NCI-H1417 treated with DMSO at 0.1 percent for 48 hours (cell line): ENCODE measurements around the gene SORCS2.

Source experiments
- DNase-seq: peaks from one replicate; lab custom pipeline; 2025; lab: John Stamatoyannopoulos, UW

SORCS2 gene

GRCh38 chr4:7668271-7668670 lies 475.9 kb downstream of the SORCS2 start:
- no peak for DNase-seq

GRCh38 chr4:7668826-7669225 lies 476.5 kb downstream of the SORCS2 start:
- DNase-seq, result no peak

GRCh38 chr4:7672601-7673000 lies 480.3 kb downstream of the SORCS2 start:
- no peak for DNase-seq

- DNase-seq, result no peak
Observed at GRCh38 chr4:7673121-7673520, 480.8 kb downstream of the SORCS2 start.

- DNase-seq, result no peak
Observed at GRCh38 chr4:7674706-7675105, 482.4 kb downstream of the SORCS2 start.

- DNase-seq, result no peak
Observed at GRCh38 chr4:7675136-7675535, 482.8 kb downstream of the SORCS2 start.

GRCh38 chr4:7675612-7676320 lies 483.4 kb downstream of the SORCS2 start:
- no peak for DNase-seq

- DNase-seq, result no peak
Observed at GRCh38 chr4:7676398-7676922, 484.1 kb downstream of the SORCS2 start.

- no peak for DNase-seq
Observed at GRCh38 chr4:7677086-7677485, 484.7 kb downstream of the SORCS2 start.

GRCh38 chr4:7677799-7678301 lies 485.5 kb downstream of the SORCS2 start:
- DNase-seq, result no peak

GRCh38 chr4:7678318-7678852 lies 486.0 kb downstream of the SORCS2 start:
- no peak for DNase-seq

- DNase-seq, result no peak
Observed at GRCh38 chr4:7679406-7680040, 487.2 kb downstream of the SORCS2 start.

- DNase-seq, result no peak
Observed at GRCh38 chr4:7680106-7680505, 487.8 kb downstream of the SORCS2 start.

GRCh38 chr4:7680731-7681130 lies 488.4 kb downstream of the SORCS2 start:
- DNase-seq, result no peak

- no peak for DNase-seq
Observed at GRCh38 chr4:7683126-7683703, 490.9 kb downstream of the SORCS2 start.

GRCh38 chr4:7684294-7684693 lies 492.0 kb downstream of the SORCS2 start:
- no peak for DNase-seq

GRCh38 chr4:7686070-7686870 lies 493.9 kb downstream of the SORCS2 start:
- DNase-seq, result no peak

- no peak for DNase-seq
Observed at GRCh38 chr4:7687006-7687405, 494.7 kb downstream of the SORCS2 start.

GRCh38 chr4:7687796-7688195 lies 495.5 kb downstream of the SORCS2 start:
- DNase-seq, result no peak

GRCh38 chr4:7689773-7690693 lies 497.7 kb downstream of the SORCS2 start:
- DNase-seq, result no peak

GRCh38 chr4:7691061-7691460 lies 498.7 kb downstream of the SORCS2 start:
- no peak for DNase-seq
